Measurements from ENCODE around the gene ST7.

The ST7 gene

DNA sequence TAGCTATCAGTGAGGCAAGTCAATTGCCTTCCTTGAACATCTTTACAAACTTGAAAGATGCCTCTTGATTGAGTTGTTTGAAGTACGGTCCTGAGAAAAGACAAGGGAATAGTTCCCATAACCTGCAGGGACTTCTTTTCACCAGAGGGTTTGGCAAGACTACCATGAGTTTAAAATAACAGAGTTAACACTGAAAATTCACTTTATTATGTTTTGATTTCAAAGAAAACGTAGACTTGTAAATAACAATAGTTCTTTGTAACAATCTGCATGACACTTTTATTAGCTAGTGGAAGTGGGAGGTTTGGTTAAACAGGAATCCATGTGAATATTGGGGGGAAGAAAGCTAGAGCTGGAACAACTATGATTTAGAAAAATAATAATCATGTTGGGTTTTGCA lies 320.0 kb downstream of the ST7 start:
- DNase-seq (ENCODE audit: low spot score): no peak

- no peak for DNase-seq (ENCODE audit: low spot score)
Observed at GRCh38 chr7:117273814-117274225, 320.5 kb downstream of the ST7 start.

DNA sequence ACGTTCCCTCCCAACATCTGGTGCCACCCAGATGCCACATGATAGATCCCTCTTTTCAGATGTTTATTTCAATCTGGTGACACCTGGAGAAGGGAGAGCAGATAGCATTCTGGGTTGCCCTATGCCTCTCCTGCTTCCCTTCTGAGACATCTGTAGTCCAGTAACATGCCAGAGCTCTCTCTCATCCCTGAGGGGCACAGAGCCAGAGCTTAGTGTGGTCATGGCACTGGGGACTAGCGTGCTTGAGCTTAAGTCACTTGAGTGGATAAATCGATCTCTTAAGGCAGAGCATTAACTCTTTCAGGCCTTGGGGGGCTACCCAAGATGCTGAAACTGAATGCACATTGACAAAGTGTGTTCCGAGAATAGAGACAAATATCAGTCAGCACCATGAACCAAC lies 321.6 kb downstream of the ST7 start:
- DNase-seq (ENCODE audit: low spot score): no peak

DNA sequence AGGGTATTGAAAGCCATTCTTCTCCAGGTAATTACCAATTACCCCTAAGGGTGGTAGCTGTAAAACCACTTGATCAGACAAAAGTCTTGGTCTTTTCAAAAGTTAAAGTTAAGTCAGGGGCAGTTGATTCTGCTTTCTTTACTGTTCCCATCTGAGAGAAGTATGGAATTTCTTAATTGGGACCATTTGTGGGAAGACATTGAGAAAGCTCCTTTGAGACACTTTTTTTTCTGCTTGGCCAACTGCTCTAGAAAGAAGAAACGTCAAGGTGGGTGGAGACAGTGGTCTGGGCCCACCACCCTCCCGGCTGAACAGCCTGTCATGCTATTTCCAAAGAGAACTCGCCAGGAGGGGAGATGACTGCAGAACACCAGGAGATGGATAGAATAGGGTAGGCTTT lies 324.3 kb downstream of the ST7 start:
- no peak for DNase-seq (ENCODE audit: low spot score)

DNA sequence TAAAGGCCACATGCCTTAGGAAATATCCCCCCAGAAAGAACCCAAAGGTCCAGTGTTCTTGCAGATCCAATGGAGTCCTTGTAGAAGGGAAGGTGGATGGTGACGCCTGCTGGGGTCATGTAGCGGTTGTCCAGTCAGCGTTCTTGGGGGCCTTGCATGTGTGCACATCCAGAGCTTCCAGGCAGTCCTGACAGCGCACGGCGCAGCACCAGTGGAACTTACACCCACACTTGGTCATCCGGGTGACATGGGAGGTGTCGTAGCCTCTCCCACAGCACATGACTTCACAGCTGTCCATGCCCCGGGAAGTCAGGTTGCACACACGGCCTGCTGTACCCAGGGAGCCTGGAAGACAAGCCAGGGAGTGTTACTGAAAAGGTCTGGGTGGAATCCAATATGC lies 324.7 kb downstream of the ST7 start:
- DNase-seq (ENCODE audit: low spot score): no peak

GRCh38 chr7:117279203-117279602 lies 325.9 kb downstream of the ST7 start:
- no peak for DNase-seq (ENCODE audit: low spot score)

Data from LoVo (cell line).